Erythroblast (primary cell): ENCODE measurements around the gene ADARB2.

Experiments
- DNase-seq, 2 experiments: peaks; one replicate each; lab custom pipeline; 2025; lab: John Stamatoyannopoulos, UW
- GATA1 ChIP-seq: IDR thresholded peaks from 2 replicates; pipeline ENCODE4 v1.6.1; 2011; ENCODE audit warnings: low read depth, mild to moderate bottlenecking, control low read depth, low read length, moderate library complexity
- POLR2A ChIP-seq: IDR thresholded peaks from 2 replicates; pipeline ENCODE4 v1.6.1; 2011; ENCODE audit warnings: mild to moderate bottlenecking, low read length

Gene ADARB2

GRCh38 chr10:1128115-1128514 lies 609.2 kb downstream of the ADARB2 start:
- TF ChIP-seq POLR2A = no peak
- TF ChIP-seq GATA1 = no peak
- DNase-seq = no peak

DNA sequence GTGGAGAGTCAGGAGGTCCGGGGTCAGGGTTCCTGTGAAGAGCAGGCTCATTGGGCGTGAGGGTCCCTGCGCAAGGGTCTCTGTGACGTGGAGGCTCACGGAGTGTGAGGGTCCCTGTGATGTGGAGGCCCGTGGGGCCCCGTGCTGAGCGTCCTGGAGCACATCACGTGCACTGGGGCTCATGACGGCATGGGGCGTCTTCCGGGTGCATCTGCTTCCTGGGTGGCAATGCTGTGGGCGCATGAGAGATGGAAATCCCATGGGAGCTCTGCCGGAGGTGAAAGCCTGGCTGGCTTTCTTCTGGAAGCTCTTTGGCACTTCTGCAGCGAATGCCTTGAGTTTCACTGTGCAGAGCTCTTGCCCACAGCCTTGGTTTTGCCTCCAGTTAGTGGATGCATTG lies 609.7 kb downstream of the ADARB2 start:
- no peak for TF ChIP-seq POLR2A
- TF ChIP-seq GATA1 = no peak
- DNase-seq = no peak
